Activated T-cell treated with anti-CD3 and anti-CD28 coated beads for 1 hour (primary cell): ENCODE results near the gene SUN2.
A peak's percentile ranks its signal among the peaks of the same experiment; 100 is the strongest.

Source experiments
- DNase-seq: peaks from one replicate; pipeline ENCODE4 v3.0.0-alpha.2; 2020; ENCODE audit warnings: low read depth

Gene SUN2

DNA sequence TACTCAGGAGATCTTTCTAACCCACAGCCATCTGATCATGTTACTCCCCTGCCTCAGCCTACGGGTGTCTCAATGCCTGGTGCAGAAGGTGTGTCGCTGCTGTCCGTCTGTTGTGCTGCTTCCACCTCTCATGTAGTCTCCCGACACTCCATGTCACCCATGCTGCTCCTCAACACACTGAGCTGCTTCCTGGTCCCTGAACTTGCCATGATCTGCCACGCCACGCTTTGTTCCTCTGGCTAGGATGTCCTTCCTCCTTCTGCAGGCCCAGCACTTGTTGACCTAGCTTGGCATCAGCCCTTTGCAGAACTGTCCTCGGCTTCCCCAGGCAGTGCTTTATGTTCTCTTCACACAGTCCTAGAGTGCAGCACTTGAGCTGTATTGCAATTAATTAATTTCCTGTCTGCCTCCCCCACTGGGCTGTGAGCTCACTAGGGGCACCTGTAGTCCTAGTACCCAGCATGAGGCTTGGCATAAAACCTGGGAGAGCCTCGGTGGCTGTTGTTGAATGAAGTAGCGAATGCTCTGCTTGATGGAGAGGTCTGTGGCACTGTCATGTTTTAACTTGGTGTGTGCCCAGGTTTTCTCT is 40.5 kb downstream of the SUN2 start:
- no peak for DNase-seq

DNA sequence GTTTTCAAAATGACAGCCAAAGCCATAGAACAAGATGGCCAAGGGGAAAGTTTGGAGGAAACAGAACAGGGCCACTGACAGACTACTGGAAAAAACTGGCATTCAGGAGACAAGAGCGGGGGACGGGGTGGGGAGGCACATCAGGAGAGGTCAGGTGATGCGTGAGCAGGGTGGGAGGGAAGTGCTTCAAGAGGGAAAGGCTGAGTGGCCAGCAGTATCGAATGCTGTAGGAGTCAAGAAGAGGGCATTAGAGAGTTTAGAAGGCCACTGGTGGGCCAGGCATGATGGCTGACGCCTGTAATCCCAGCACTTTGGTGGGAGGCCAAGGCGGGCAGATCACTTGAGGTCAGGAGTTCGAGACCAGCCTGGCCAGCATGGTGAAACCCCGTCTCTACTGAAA is 41.9 kb downstream of the SUN2 start:
- no peak for DNase-seq

DNA sequence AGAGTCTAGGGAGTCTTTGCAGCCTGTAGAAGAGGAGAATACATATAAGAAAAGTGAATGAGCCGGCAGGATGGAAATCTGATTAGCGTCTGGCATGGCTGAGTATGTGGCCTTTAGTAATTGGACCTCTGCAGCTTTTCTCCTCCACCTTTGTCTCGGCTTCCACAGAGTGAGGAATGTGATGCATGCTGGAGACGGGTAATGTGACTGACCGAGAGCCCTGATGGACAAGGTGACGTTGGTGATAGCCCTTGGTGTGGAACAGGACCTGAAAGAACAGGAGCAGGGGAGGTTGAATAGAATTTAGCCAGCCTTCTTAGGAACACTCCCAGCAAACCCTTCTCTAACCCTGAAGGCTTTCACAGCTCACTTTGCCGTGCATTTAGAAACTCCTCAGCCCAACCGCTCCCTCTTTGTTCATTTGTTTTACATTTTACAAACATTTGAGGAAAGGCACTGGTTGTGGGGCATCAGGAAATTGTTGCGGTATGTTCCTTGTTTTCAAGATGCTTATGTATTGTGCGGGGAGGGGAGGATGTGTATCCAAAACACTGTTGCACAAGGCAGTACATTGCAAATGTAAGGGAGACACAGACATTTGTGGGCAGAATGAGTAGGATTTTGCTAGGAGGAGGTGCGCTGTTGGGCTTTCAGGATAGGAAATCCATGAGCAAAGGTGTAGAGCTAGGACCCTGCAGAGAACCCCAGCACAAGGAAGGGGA is 43.2 kb downstream of the SUN2 start:
- no peak for DNase-seq

DNA sequence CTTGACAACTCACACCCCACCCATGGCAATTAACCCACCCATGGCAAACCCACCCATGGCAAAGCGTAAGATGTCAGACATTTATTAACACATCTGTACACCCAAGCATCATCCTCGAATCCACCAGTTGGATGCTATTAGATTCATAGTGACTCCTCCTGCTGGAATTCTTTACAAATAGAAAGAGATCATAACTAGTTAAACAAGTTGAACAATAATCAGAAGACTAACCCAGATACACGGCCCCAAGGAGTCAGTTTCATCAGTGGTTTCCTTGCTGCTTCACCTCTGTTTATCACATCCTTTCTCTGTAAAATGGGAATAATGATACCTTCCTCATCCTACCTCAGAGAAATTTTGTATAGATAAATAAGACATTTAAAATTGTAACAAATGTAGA is 44.9 kb downstream of the SUN2 start:
- DNase-seq = no peak

DNA sequence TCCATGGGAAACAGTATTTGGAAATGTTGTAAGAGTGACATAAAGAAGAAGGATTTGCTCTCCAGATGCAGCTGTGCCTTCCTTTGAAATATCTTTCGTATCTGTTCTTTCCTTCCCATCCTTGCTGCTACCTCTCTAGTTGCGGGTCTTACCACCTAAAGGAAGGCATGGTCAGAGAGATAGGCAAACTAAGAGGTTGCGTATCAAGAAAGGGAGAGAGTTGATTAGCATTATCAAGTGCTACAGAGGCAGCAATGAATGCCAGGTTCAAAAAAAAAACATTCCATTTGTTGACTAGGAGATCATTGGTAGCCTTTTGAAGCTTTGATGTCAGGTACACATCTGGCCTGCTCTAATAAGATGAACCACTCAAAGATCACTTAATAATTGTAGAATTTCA is 45.4 kb downstream of the SUN2 start:
- no peak for DNase-seq

DNA sequence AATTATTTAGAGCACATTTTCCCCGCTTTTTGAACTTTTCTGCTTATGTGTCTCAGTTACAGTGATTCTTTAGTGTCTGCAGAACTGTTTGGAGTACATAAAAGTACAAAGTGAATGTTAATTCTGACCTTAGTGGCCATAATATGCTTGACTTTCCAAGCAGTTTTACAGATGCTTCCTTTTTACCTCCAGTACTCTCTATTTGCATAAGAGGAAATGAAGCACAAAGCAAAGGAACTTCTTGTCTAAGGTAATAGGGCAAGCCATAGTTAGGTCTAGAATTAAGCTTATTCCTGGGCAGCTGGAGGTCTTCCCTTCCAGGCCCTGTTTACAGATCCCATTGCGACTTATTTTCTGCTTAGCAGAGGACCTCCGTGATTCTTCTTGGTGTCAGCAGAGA is 46.5 kb downstream of the SUN2 start:
- DNase-seq = no peak

DNA sequence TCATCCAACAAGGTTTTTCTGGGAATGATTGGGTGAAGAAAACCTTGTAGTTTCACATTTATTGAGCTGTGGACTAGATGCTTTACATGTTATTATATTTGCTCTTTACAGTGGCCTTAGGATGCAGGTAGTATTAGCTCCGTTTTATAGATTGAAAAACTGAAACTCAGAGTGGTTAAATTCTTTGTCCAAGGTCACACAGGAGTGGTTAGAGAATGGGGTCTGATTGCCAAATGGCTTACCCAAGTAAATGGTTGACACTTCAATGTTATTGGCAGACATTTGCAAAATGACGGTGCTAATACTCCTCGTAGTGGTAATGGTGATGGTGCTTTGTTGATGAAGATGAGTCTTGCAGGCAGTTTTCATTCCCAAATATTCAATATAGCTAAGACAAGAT is 47.8 kb downstream of the SUN2 start:
- no peak for DNase-seq

DNA sequence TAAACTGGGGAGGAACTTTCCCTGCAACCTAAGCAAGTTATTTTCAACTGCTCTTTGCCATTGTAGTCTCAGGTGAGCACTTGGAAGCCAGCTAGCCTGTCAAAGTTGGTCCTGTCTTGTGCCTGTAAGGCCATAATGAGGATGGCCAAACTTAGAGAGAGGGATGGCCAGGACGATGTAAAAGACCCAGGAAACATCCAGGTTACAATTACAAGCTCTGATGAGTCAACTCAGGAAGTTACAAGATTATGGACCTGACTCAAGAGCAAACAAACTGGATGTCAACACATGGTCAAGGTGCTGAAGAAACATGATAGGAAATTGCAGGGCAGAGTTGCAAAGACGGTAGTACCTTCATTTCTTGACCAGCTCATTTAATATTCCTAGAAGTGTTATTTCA is 48.5 kb downstream of the SUN2 start:
- DNase-seq = no peak

DNA sequence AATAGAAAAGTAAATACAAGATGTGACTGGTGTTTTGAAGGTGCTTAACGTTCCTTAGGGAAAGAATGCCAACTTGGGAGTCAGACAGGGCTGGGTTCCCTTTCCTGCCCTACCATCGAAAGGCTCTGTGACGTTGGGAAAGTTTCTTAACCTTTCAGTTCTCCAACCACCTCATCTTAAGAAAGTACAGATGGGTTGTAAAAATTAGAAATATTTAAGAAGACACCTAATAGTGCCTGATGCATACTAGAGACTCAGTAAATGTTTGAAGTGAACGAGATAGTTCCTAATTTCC is 49.0 kb downstream of the SUN2 start:
- no peak for DNase-seq

DNA sequence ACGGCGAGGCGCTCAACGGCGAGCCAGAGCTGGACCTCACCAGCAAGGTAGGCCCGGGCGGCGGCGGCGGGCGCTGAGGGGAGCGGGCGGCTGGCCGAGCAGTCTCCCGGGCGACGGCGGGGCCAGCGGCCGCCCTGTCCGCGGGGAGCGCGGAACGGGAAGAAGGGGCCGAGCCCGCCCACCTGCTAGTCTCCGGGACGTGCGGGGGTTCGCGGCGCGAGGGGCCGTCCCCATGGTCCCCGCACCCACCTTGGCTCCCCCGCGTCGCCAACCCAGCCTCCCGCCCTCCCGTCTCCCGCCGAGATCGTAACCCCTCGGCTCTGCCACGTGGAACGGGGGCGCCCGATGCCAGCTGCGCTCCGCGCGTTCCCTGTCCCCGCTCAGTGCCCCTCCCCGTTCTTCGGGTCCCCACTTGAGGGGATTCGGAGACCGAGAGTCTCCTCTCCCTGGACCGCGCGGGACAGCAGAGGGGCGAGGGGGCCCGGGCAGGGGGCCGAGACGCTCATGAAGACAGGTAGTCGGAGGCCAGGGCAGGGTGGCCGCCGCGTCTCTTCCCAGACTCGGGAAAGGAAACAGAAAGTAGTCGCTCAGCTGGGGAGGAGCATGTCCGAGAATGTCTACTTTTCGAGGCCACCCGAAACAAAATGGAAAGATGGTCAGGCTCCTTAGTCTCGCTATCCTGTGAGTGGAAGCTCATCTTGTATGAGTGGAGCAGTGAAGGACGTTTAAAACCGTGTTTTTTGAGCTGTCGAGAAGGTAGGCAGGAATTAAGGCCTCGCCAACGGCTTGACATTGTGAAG is 49.5 kb downstream of the SUN2 start:
- DNase-seq = no peak

DNA sequence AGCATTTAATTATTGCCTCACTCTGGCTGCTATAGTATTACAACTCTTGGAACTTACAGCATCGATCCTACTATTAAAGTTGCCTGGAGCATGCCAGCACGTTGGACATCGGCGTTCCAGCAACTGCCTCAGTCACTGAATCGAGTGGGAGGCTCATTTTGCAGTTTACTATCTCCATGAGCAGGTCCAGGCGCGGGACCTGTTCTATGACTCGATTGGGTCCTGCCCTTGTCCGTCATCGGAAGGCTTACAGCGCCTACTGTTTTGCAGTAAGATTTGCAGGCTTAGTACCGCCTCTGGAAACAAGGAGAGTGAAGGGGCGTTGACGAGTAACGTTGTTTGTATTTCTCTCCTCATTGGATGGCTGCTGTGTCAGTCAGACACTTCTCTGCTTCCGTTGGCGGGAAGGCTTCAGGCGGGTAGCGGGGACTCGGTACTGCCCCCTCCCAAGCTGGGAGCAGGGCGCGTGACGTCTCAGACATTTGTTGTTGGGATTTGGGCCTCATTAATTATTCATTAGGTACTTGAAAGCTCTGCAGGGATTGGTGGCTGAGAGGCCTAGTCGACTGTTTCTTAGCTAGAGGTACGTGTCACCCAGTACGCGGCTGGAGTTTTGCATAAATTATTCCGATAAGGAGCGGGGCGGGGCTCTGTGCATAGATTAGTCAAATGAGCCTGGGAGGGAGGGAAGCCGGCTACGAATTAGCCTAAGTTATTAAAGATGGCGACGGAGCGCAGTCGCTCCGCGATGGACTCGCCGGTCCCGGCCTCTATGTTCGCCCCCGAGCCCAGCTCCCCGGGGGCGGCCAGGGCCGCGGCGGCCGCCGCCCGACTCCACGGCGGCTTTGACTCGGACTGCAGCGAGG is 50.3 kb downstream of the SUN2 start, which contains the start of gene GTPBP1:
Gene GTPBP1 (plus strand): TSS at position 710 of the 866 bp plus-strand sequence. CDS start 12 bp downstream, at position 722.
- DNase-seq = peak; percentile 92

DNA sequence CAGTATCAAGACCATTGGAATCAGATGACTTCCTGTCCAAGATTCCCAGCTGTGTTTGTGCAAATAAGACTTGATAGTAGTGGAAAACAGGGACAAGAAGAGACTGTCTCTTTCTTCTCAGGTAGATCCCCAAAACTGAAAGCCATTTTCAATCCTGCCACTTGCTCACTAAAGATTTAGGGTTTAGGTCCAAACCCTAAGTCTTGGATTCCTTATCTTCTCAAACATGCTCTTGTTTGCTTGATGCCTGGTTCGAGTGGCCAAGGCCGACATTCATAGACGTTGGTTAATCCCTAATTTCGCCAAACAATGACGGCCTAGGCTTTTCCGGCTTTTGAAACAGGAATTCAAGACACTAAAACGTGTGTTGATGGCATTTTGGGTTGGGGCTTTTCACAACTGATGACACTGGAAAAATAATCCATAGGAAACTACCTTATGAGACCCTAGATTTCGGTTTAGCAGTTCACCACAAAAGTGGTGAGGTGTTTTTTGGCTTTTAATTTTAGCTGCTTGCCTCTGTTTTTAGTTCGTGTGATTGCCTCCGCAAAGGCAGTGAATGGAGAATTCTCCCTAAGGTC is 51.1 kb downstream of the SUN2 start:
- no peak for DNase-seq

DNA sequence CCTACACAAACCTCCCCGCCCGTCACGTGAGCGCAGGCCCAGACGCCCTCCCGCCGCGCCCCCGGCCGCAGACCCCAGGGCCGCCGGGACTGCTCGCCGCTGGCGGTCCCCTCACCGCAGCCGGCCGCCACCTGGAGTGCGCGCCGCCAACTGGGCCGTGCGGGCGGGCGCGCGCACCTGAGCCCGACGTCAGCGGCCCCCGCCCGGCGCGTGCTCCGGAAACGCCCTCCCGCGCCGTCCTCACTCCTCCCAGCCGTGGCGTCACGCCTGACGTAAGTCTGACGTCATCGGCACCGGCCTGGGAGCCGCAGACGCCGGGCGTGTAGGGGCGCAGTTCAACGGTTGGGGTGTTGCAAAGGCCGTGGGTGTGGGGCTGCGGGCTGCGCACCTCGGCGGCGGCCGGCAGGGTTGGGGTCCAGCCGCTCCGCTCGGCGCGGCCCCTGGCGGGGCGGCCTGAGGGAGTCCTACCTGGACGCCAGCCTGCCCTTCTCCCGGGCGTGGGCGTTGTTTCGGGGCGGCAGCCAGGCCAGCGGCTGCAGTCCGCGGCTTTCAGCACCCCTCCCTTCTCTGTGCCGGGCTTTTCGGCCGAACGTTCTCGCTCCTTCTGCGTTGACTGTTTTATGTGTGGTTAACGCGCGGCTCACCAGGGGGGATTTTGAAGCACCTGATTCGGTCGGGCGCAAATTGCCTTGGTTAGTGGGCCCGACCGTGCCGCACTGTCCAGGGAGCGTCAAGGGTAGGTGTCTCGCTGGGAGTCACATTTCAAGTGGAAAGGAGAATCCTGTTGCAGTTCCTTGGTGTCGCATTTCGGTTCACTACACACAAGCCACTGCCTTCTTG is 54.8 kb downstream of the SUN2 start, which contains the start of gene JOSD1:
Gene JOSD1 (minus strand): TSS at position 155 of the 840 bp plus-strand sequence. CDS start 956 bp downstream, outside the sequence.
- peak; percentile 96 for DNase-seq

DNA sequence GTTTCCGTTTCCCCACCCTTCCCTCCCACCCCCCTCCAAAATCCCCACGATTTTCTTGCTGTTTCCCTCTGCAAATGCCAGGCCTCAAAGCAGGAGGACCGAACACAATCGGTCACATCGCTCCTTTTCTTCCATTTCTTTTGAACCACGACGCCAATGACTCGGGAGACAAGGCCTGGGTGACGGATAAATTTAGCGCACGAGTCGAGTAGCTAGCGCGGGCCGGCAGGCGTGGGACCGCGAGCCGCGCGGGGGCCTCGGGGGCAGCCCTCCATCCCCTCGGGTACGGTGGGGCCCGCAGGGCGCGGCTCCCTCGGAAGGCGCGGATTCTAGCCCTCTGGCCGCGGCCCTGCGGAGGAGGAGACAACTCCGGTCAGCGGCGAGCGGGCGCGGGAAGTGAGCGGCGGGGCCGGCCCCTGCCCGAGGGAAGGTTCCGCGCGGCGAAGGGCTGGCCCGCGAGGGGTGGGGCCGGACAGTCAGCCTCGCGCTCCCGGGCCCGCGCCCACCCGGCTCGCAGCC is 55.5 kb downstream of the SUN2 start:
- no peak for DNase-seq

DNA sequence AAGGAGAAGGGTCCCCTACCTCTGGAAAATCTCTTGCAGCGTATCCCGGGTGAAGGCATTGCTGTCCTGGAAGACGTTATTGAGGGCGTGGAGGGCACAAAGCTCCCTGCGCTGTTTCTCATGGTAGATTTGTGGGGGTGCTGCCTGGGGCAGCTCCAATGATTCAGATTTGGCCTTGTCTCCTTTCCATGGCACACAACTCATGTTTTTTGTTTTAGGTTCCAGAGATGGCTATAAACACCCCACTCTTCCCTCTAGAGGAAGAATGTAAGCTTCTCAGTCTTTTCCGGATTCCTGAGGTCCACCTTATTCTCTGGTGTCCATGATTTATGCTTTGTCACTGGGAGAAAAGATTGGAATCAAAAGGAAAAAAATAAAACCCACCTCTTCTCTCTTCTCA is 56.0 kb downstream of the SUN2 start:
- no peak for DNase-seq

DNA sequence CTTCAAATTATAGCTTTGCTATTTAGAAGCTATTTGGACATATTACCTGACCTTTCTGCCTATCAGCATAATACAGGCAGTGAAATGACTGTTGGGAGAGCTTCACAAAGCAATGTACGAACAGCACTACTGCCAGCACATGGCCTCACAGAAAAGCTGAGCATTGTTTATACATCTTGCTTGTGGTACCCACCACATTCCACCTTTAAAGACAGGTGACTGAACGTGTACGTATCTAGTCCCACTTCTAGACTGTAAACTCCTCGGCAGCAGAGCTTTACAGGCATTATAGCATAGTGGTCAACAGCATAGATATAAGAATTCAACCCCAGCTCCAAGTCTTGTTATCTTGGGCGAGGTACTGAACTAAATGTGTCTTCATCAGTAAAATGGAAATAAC is 56.7 kb downstream of the SUN2 start:
- DNase-seq = no peak

DNA sequence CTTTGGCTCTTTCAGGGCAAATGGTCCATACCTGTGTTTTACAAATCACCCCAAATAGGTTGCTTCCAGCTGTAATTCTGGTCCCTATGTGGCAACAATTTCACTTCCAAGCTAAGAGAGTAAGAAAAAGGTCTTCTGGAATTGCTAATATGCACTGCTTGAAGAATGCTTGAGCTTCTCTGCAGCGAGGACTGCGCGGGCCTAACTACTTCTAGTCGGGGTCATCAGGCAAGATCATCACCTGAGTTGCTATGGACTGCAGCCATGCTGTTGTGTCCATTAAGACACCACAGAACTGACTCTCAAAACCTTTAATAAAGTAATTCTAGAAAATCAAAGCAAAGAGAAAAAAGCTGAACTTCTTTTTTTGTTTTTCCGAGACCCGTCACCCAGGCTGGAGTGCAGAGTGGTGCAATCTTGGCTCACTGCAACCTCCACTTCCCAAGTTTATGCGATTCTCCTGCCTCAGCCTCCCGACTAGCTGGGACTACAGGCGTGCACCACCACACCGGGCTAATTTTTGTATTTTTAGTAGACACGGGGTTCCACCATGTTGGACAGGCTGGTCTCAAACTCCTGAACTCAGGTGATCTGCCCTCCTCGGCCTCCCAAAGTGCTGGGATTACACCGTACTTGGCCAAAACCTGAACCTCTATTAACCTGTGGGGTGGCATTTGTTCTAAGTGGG is 57.2 kb downstream of the SUN2 start:
- DNase-seq = no peak

DNA sequence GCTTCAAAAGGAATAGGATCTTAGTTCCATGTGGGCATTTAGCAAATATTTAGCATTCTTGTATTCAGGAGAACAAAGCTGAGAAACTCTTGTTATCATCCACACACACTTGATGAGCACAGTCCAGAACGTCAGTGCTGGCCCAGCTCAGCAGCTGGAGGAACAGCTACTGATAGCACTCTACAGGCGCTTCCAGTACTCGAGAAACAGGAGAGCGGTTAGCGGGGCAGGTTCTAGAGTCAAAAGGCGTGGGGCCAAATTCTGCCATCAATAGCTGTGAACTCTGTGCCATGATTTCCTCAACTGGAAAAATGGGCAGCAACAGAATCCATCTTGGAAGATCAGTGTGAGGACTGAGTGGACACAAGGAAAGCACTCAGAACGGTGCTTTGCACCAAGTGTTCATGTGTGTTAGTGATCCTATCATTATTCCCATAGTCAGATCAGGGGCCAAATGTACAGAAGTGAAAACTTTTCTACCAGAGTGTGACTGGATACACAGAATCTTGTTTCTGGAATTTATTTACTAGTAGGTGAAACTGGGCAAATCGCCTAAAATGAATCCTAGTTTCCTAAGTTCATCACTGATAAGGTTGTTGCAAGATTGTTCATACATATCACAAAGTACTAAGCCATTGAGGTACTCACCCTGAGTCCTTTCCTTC is 58.2 kb downstream of the SUN2 start:
- no peak for DNase-seq

DNA sequence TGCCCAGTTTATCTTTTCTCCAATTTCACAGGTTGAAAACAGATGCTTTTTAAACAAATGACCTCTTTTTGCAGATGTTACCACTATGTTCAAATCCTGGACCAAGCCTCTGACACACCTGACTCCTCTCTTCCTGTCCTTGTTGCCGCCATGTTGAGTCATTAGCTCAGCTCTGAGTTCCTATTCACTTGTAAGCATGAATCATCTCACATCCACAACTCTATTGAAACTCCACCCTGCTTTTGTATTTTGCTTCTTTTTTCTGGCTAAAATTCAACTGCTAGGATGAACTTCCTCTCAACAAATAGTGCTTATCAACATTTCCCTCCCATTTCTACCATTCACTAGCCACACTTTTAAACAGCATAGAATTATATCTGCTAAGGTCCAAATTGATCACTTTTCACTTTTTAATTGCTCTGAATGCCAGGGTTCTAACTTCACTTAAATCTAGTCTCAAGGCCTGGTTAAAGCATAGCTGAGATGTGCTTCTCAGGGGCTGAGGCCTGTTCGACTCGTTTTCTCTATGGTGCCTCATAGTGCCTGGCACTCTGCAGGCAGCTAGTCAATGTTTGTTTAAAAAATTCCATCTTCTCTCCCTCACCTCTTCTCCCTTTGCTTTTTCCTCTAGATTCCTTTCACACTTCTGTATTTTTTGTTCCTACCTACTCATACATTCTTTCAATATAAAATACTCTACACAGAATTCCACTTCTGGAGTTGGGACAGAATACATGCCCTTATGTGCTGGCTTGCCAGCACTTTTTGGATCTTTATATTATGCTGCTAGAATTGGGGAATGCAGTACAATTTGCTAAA is 59.0 kb downstream of the SUN2 start:
- no peak for DNase-seq
